Measurements from ENCODE around the gene UBE2Q2.

- TF ChIP-seq POLR2AphosphoS5 (IDR thresholded peaks at IDR 0.05; ENCODE audit: borderline replicate concordance, low read depth, low read length) = no peak
- no peak for TF ChIP-seq EZH2 (IDR thresholded peaks at IDR 0.05)
Observed at GRCh38 chr15:75831806-75832102, 11.5 kb upstream of the UBE2Q2 start.

Data from SK-N-MC (cell line).